ENCODE results near the gene ELL. TPM values are rescaled to one million over a fixed set of nuclear protein-coding genes. Genes with fewer than 3 reads are reported as not detected.

The ELL gene
- total and polyA plus RNA-seq, 8 donors = 4.1 to 88.7 (median 11.2) TPM

DNA sequence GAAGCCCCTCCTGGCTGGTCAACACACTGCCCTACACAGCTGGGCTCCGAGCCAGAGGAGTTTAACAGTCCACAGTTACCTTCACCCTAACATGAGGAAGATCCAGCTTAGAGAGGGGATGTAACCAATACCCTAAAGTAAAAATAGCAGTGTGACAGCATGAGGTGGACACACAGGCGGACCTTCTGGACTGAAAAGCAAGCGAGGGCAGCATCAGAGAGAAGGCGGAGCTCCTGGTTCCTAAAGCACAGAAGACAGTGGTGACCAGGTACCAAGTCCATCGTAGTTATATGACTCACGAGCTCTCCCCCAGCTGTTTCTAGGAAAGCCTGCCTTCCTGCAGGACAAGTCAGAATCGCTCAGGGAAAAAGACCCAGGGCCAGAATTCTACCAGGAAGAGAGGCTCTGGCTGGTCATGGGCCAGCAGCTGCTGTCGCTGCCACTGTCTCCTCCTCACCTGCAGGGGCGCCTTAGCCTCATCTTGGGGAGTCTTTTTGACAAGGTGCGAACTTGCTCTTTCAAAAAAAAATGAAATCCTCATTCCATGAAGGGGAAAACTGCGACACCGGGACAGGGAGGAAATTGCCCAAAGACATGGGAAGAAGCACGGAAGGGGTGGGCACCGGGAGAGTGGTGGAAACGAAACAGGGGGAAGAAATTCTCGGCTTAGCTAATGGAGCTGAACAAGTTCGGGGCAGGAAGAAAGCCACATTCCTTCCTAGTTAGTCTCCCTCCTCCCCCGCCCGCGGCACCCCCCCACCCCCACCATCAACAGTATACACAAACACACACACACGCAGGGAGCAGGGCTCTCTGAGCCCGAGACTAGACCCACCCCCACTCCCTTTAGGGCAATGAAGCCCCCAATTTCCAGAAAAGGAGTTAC is 1.7 kb downstream of the ELL start:
- peak; percentile 77 to 89 for DNase-seq
- TF ChIP-seq EP300 (IDR thresholded peaks at IDR 0.05) = no peak
- peak in 2 of 3 donors; percentile 38 to 64 for TF ChIP-seq POLR2AphosphoS5 (IDR thresholded peaks at IDR 0.05)
- peak in 5 of 7 experiments; percentile 41 to 71 (median 50) for TF ChIP-seq CTCF (IDR thresholded peaks at IDR 0.05)
- intact Hi-C loops (cut with DNase I; ENCODE audit: low total_unique reads) = loop anchor here (5.0 kb wide), 1 partner anchor 38 kb away; no protein-coding TSS in a partner anchor
- Histone ChIP-seq H3K27ac (peak overlapping the region; percentile 97 to 100 (median 99)), H3K4me3 (peak overlapping the region; percentile 73 to 99 (median 91)), H3K4me1 (peaks cover 28 to 58% (median 54%) of the 10 kb centered on the region in 4 donors), H3K27me3 (no peaks in the 10 kb centered on the region), H3K36me3 (no peaks in the 10 kb centered on the region), H3K9me3 (no peaks in the 10 kb centered on the region)
- 6 to 8% (median 7%) methylated on average over 18 to 22 of the region's 22 CpGs for WGBS, 5 donors

GRCh38 chr19:18518639-18519038 is 3.2 kb downstream of the ELL start:
- Histone ChIP-seq H3K4me3 (peak overlapping the region in 1 of 4 donors; percentile 5), H3K27ac (peak overlapping the region in 4 of 5 donors; percentile 98 to 100 (median 99)), H3K4me1 (peaks cover 35 to 73% (median 70%) of the 10 kb centered on the region in 4 donors), H3K9me3 (no peaks in the 10 kb centered on the region), H3K27me3 (no peaks in the 10 kb centered on the region), H3K36me3 (no peaks in the 10 kb centered on the region)
- intact Hi-C loops (cut with DNase I; ENCODE audit: low total_unique reads) = loop anchor here (5.0 kb wide), 1 partner anchor 36 kb away; no protein-coding TSS in a partner anchor
- DNase-seq = no peak
- WGBS, 5 donors = 90 to 98% (median 92%) methylated on average over 9 of the region's 9 CpGs
- no peak for TF ChIP-seq POLR2A (IDR thresholded peaks at IDR 0.05)

- no peak for TF ChIP-seq POLR2A (IDR thresholded peaks at IDR 0.05)
- no peak for TF ChIP-seq POLR2AphosphoS5 (IDR thresholded peaks at IDR 0.05)
- TF ChIP-seq EP300 (IDR thresholded peaks at IDR 0.05) = no peak
- TF ChIP-seq CTCF (IDR thresholded peaks at IDR 0.05) = no peak
- 89 to 99% (median 96%) methylated on average over 4 of the region's 4 CpGs for WGBS, 5 donors
- H3K9me3 ChIP-seq = no peaks in the 10 kb centered on the region
- no peak overlapping the region for H3K4me3 ChIP-seq
- no peaks in the 10 kb centered on the region for H3K36me3 ChIP-seq
- DNase-seq = no peak
- no peak overlapping the region for H3K27ac ChIP-seq
- intact Hi-C loops (cut with DNase I; ENCODE audit: low total_unique reads) = loop anchor here (5.0 kb wide), 1 partner anchor 35 kb away; no protein-coding TSS in a partner anchor
- H3K27me3 ChIP-seq = no peaks in the 10 kb centered on the region
- peaks cover 30 to 79% (median 73%) of the 10 kb centered on the region in 4 donors for H3K4me1 ChIP-seq
These were observed 4.3 kb downstream of the ELL start for GRCh38 chr19:18517606-18518005.

DNA sequence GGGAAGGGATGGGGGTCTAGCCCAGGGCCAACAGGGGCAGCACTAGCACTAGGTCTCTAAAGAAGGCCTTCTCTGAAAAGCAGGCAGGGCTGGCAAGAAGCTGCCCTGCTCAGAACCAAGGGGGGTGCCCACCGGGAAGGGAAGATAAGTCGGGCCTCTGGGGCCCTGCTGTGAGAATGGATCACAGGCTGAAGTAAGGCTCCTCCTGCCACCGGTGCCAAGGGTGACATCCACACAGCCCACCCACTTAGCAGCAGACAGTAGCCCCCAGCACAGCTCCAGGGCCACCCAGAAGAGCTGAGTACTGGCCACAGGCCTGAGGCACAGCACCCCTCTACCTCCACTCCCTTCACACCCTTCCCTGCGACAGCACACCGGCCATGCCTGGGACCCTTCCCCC is 5.9 kb downstream of the ELL start:
- H3K27ac ChIP-seq = peak overlapping the region in 3 of 5 donors; percentile 62 to 84 (median 69)
- TF ChIP-seq CTCF (IDR thresholded peaks at IDR 0.05) (no peak), EP300 (IDR thresholded peaks at IDR 0.05) (no peak), POLR2AphosphoS5 (IDR thresholded peaks at IDR 0.05) (no peak), POLR2A (IDR thresholded peaks at IDR 0.05) (no peak)
- intact Hi-C loops (cut with DNase I; ENCODE audit: low total_unique reads) = loop anchor here (5.0 kb wide), 1 partner anchor 34 kb away; no protein-coding TSS in a partner anchor
- DNase-seq = no peak
- H3K27me3 ChIP-seq = no peaks in the 10 kb centered on the region
- H3K9me3 ChIP-seq = no peaks in the 10 kb centered on the region
- H3K4me1 ChIP-seq = peaks cover 29 to 91% (median 76%) of the 10 kb centered on the region in 4 donors
- 68 to 87% (median 76%) methylated on average over 5 of the region's 5 CpGs for WGBS, 5 donors
- no peaks in the 10 kb centered on the region for H3K36me3 ChIP-seq
- no peak overlapping the region for H3K4me3 ChIP-seq
